Cardiac septum (tissue), 1 donor: Measurements from ENCODE around the gene MEF2A. TPM values are rescaled to one million over a fixed set of nuclear protein-coding genes. Genes with fewer than 3 reads are reported as not detected.

Source experiments
- DNase-seq: peaks from one replicate; pipeline ENCODE4 v3.0.0-alpha.2; 2020; ENCODE audit warnings: low spot score
- intact Hi-C: fragments of 100-400 bp; cut with DNase I; formaldehyde crosslinking; loops from one replicate; pipeline ENCODE4 v1.14.0; 2022
- total RNA-seq: library from RNA; stranded (reverse); fragmentation: NEBNext Ultra II Directional; extraction: Animal tissue kit (Norgen Biotek cat#: 25700); gene quantifications from one replicate; pipeline ENCODE4 v1.2.1, GENCODE V29; 2021
- donor health status: DM: no; HTN: no; CAD: no.

MEF2A gene
- total RNA-seq, 1 donor from 2014 or later = 195 TPM

DNA sequence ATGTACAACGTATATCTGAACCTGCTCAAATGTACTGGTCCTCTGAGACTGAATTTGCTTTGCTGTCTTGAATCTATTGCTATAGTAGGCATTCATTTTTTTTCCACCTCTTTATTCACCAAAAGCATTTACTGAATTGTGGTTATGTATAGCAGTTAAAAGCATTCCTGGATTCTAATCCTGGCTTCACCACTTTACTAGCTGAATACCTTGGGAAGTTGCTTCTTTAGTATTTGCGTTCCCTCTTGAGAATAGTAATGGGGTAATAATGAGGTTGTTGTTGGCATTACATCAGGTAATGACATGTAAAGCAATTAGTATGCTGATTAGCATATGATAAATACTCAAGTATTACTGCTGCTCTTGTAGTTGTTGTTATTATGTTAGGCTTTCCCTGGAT lies 29.1 kb downstream of the MEF2A start:
- no peak for DNase-seq
- intact Hi-C loops = no loop called here

DNA sequence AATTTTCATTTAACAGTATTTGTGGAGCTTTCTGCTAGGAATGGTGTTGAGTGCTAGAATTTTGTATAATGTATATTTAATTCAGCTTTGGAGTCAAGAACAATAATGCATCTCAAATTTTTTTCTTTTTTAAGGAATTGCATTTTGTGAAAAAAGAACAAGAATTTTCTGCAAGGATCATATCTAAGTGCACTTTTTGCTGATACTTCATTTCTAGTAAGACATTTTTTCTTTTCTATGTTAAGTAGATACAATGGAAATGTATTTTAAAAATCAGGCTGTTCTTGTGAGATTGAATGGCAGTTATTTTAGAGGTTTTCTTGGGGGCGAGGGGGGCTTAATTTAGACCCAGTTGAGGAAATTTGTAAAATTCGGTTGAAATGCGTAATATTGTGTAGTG lies 32.5 kb downstream of the MEF2A start:
- intact Hi-C loops = no loop called here
- no peak for DNase-seq

DNA sequence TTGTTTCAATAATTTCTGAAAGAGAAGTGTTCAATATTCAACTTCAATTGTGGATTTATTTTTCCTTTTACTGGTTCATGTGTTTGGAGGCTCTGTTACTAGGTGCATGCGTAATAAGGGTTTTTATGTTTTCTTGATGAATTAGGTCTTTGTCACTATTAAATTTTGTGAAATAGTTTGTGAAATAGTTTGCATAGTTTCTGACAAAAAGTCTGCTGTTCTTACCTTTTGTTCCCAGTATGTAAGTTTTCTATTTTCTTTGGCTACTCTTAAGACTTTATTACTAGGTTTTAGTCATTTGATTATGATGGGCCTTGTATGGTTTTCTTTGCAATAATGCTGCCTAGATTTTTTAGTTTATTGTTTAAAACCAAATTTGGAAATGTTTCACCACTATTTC lies 38.0 kb downstream of the MEF2A start:
- intact Hi-C loops = no loop called here
- no peak for DNase-seq

DNA sequence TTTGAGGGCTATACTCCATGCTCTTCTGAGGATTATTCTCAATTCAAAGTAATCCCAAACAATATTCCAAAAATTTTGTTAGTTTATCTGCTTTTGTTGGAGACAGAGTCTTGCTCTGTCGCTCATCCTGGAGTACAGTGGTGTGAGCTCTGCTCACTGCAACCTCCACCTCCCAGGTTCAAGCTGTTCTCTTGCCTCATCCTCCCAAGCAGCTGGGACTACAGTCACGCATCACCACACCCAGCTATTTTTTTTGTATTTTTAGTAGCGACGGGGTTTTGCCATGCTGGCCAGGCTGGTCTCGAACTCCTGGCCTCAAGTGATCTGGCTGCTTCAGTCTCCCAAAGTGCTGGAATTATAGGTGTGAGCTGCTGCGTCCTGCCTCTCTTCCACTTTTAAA lies 39.1 kb downstream of the MEF2A start:
- intact Hi-C loops = no loop called here
- no peak for DNase-seq

DNA sequence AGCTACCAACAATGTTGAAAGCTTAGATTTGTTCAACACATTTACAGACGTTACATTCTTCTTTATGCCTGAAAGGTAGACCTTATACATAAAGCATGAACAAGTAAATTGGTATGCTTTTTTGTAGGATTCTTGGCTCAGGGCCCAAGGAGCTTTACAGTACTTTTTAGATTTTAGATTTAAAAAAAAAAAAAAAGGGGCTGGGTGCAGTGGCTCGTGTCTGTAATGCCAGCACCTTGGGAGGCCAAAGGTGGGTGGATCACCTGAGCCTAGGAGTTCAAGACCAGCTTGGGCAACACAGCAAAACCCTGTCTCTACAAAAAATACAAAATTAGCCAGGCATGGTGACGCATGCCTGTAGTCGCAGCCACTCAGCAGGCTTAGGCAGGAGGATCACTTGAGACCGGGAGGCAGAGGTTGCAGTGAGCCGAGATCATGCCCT lies 39.7 kb downstream of the MEF2A start:
- no peak for DNase-seq
- intact Hi-C loops = no loop called here

DNA sequence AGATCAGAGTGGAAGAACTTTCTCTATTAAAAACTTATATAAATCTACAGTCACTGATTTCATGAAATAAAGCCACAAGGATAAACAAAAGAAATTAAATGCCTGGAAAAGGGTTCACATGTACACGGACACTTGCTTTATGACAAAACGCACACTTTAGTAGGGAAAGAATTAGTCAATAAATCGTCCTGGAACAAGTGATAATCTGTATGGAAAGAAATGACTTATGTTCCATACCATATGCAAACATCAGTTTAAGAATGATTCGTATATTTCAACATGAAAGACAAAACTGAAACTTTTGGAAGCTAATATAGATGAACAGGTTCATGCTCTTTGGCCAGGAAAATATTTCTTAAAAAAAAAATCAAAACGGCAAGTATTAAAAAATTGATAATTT lies 40.2 kb downstream of the MEF2A start:
- no peak for DNase-seq
- intact Hi-C loops = no loop called here

DNA sequence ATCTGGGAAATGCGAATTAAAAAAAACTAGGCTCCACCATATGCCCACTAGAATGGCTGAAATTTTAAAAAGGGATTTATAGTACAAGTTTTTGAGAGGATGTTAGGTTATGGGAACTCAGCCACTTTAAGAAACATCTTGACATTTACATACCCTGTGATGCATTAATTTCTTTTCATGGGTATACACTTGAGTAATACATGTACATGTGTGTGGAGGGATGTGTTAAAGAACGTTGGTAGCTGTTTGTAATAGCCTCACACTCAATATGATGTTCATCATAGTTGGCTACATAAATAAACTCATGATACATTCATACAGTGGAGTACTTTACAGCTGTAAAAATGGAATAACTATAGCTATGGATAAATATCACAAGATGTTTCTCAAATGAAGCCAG lies 40.9 kb downstream of the MEF2A start:
- intact Hi-C loops = no loop called here

DNA sequence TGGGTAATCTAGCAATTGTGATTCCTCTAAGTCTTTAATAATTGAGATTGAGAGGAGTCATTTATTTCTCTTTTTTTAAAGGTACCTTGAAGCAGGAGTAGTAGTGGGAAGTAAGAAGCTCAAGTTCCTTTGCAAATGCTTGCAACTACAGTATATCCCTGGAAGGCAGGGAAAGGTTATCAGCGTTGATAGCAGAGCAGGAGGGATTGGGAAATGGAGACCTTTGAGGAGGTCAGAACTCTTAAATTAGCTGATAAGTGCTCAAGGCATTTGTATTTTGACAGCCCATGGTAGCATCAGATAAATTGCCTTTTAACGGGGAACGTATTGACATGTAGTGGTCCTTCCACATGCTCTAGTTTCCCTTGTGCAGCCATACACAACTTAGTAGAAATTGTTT lies 47.7 kb downstream of the MEF2A start:
- DNase-seq = no peak
- intact Hi-C loops = no loop called here

More for the DNA sequence above, 40.9 kb downstream of the MEF2A start:
- no peak for DNase-seq

DNA sequence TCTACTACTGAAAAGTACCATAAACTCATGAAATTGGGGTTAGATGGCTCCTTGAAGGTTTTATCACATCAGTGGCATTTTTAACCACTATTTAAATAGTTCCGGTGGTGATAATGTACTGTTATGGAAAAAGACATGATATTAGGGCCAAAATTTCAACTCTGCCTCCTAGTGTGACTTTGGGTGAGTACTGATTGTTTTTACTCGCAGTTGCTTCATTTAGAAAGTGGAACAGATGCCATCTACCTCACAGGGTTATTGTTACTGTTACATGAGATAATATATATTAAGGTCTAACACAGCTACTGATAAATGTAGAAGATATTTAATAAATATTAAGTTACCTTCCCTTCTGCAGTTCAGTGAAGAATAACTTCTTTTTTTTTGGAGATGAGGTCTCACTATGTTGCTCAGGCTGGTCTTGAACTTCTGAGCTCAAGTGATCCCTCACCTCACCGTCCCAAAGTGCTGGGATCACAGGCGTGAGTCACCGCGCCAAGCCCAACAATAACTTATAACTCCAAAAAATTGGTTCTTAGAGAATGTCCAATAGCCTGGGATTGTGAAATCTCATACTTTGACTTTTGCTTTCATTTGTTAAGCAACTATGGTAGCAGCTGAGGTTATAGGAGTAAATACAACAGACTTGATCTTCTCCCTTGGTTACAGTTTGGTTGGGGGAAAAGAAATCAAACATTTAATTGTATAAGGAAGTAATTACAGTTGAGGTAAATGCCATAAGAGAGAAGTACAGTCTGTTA lies 48.3 kb downstream of the MEF2A start:
- DNase-seq = no peak

DNA sequence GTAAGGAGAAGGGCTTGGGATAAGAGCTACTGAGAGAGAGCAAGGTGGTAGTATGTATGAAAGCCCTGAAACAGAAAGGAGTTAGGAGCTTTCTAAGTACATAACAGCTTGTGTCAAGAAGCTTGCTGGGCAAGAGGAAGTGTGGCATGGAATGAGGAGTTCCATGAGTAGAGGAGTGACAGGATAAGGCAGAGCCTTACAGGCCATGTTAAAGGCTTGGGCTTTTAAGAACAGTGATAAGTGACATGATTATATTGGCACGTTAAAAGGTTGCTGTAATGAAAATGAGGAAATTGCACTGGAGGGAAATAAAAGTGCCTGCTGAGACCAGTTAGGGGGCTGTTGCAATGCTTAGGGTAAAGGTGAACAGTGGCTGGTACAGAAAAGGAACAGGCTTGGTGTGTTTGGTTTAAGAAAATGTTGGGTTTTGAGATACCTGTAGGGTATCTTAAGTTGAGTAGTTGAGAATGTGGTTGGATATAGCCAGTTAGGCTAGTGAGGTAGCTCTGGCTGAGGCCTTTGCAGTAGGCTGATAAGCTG lies 49.0 kb downstream of the MEF2A start:
- intact Hi-C loops = no loop called here
- DNase-seq = no peak

More for the DNA sequence above, 48.3 kb downstream of the MEF2A start:
- intact Hi-C loops = no loop called here

DNA sequence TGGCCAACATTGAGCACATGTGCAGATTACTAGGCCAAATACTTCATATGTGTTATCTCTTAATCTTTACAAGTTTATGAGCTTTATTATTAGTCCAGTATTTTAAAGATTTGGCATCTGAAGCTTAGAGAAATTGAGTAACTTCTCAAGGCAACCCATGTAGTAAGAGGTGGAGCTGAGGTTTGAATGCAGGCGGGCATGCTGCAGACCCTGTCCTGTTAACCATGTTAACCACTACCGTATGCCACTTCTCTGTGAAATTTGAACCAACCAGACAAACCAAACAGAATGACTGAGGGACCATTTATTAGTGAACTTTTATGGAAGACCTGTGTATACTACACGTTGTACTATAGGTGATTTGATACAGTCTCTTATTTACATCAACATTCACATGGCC lies 49.7 kb downstream of the MEF2A start:
- no peak for DNase-seq
- intact Hi-C loops = no loop called here

DNA sequence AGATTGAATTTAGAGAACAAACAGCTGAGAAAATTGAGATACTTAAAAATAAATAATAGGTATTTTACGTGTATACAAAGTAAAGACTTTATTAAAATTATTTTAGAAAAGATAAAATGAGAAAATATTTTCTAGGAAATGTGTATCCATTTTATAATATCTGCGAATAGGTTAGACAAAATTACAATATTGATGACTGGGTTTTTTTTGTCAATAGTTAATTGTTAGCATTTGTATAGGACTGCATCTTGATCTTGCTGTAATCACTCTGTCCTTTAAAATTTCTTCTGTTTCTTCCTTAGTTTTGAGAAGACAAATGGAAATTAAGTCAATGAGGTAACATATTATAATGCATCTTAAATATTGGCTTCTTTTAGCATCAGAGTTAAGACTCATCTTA lies 50.3 kb downstream of the MEF2A start:
- intact Hi-C loops = no loop called here
- DNase-seq = no peak

DNA sequence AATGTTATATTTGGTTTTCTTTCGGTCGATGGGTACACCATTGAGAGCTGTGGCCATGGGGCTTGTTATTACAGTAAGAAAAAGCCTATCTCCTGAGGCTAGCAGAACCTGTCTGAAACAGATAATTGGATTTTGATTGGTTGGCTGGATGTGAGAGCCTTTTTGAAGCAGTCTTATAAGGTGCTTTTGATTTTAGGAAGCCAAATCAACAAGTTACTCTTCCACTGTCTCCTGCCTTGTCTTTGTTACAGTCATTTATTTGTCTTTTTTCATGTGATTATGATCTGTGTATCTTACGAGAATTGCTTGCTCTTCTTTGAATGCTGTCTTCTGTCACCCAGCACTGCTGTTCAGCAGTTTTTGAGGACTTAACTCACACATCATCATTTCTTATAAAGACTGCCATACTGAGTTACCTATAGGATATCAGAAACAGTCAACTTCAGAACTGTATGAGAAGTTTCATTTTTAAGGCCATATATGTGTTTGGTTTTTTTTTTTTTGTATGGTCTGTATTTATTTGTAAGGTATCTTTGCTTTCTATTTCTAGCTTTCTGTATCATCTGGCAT lies 51.1 kb downstream of the MEF2A start:
- intact Hi-C loops = no loop called here
- no peak for DNase-seq

DNA sequence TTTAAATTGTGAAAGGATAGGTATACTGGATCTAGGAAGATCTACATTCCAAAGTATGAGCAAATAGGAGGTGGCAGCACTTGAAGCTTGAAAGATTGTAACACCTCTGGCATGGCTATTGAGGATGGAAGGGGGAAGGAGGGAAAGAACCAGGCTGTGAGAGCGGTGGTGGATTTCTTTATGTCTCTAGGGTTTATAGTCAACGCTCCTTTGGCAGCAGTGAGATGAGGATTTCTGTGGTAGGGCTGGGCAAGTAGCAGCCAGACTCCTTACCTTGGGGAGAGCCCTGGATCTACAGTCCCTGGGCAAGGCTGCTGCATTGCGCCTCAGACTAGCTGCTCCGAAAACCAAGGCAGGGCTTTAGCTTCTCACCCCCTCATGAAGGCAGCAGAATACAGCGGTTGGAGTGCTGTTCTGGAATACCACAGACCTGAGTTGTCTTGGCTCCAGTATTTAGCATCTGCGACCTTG lies 53.2 kb downstream of the MEF2A start:
- intact Hi-C loops = no loop called here
- DNase-seq = no peak

DNA sequence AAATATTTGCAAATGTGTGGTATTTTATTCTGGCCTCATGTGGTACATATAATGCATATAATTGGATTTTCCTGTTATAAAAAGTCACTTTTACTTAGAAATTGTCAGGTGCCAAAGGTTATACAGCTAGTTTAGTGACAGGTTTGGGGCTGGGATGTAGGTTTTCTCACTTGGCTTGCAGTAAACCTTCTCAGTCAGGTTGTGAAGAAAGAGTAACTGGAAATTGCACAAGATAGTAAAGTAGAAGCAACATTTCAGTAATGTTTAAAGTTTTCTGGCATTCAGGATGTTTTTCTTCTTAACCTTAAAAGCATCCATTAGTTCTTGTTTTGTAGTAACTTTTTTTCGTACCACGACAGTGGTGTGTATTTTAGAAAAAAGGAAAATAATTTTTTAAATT lies 53.9 kb downstream of the MEF2A start:
- intact Hi-C loops = no loop called here

DNA sequence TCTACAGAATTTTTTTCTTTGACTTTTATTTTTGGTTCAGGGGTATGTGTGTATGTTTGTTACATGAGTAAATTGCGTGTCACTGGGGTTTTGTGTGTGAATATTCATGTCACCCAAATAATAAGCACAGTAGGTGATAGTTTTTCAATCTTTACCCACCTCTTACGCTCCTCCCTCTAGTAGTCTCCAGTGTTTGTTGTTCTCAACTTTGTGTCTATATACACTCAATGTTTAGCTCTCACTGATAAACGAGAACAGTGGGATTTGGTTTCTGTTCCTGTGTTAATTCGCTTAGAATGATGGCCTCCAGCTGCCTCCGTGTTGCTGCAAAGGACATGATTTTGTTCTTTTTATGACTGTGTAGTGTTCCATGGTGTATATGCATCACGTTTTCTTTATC lies 54.4 kb downstream of the MEF2A start:
- intact Hi-C loops = no loop called here
- no peak for DNase-seq

More for the DNA sequence above, 53.9 kb downstream of the MEF2A start:
- no peak for DNase-seq

DNA sequence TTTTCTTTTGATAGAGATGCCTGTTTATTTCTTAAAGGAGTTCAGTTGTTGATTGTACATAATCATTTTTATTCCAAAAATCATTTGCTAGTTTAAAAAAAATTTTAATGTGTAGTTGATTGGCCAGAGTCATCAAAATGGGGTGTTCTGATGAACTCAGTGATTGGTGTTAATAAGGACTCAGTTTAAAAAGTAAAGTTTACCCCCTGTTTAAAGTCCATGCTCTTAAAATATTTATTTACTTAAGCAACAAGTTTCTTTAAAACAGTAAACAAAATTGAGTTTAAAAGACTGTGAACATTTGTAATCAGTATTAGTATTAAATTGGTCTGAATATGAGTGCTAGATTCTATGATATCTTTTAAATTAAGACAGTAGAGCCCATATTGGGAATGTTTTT lies 56.0 kb downstream of the MEF2A start:
- intact Hi-C loops = no loop called here

DNA sequence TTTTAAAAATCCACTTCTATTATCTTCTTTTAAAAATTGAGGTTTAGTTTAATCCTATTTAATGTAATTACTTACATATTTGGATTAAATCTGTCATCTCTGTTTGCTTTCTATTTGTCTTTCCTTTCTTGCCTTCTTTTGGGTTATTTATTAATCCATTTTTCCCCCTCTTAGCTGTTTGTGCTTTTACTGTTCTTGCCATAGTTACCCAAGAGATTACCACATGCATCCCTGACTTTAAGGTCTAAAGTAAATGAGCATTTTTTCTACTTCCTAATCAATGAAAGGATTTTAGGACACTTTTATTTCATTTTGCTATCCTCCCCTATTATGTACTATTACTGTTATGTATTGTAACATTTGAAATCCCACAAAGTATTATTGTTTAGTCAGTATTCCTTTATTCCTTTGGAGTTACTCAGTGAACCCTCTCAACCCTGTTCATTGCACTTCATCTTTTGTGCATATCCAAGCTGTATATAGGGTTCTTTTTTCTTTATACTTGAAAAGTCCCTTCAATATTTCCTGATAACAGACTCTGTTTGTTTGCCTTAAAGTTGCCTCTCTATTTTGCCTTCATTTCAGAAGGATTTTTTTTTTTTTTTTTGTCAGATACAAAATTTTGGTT lies 62.7 kb downstream of the MEF2A start:
- intact Hi-C loops = loop anchor here (5.0 kb wide), 1 partner anchor 51 kb away; no protein-coding TSS in a partner anchor
- DNase-seq = no peak

More for the DNA sequence above, 56.0 kb downstream of the MEF2A start:
- no peak for DNase-seq

DNA sequence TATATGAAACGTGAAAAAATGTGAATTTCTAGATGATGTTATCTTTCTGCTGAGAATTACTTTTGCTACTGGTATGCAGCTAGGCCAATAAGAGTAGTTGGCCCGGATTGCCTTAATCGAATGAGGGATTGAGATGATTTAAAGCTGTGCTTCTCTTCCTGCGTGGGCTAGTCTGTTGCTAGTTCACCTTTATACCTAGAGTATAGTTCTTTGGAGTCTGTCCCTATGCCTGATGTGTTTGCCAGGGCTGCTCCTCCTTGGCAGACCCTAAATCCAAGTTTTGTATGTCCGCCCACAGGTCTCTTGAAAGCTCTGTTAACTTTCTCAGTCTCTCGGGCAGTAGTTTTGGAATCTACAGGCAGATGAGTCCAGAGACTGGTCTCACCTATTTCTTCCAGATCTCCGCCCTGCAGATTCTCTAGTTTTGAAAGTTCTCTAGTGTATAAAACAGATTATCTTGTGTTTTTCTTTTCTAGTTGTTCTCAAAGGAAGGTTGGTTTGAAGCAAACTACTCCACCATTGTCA lies 64.9 kb downstream of the MEF2A start:
- DNase-seq = no peak
- intact Hi-C loops = no loop called here

DNA sequence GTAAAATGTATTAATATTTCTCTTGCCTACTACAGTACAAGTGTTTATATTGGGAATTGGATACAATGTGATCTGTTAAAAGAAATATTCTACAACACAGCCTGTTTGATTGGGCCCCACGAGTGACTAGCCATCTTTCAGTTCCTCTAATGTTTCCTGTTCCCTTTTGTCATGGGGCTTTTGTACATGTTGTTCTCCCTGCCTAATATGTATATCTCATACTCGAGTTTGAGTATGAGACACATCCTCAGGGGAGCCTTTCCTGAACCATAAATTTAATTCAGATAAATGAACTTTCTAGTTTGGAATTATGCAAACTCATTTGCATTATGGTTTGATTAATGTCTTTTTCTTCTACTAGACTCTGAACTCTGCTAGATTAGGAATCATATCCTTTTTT lies 65.5 kb downstream of the MEF2A start:
- no peak for DNase-seq
- intact Hi-C loops = no loop called here
